ENCODE data around the gene DRC7.
"Not testable (repeated sequence)": the region's sequence is repeated elsewhere in the genome, so short reads cannot be mapped to it uniquely, and the experiment has no call there.

DRC7 gene

GRCh38 chr16:57703416-57704010 is 8.9 kb downstream of the DRC7 start:
- Mint-ChIP-seq H3K4me1 (peaks cover 0 to 5% of the 10 kb centered on the region in 2 donors), H3K4me3 (no peak overlapping the region), H3K27ac (no peak overlapping the region), H3K27me3 (peaks cover 10 to 21% of the 10 kb centered on the region in 2 donors), H3K36me3 (no peaks in the 10 kb centered on the region), H3K9me3 (peaks cover 0 to 2% of the 10 kb centered on the region in 2 donors)
- DNase-seq (no peak), ATAC-seq (replicated peaks) (no peak)

DNA sequence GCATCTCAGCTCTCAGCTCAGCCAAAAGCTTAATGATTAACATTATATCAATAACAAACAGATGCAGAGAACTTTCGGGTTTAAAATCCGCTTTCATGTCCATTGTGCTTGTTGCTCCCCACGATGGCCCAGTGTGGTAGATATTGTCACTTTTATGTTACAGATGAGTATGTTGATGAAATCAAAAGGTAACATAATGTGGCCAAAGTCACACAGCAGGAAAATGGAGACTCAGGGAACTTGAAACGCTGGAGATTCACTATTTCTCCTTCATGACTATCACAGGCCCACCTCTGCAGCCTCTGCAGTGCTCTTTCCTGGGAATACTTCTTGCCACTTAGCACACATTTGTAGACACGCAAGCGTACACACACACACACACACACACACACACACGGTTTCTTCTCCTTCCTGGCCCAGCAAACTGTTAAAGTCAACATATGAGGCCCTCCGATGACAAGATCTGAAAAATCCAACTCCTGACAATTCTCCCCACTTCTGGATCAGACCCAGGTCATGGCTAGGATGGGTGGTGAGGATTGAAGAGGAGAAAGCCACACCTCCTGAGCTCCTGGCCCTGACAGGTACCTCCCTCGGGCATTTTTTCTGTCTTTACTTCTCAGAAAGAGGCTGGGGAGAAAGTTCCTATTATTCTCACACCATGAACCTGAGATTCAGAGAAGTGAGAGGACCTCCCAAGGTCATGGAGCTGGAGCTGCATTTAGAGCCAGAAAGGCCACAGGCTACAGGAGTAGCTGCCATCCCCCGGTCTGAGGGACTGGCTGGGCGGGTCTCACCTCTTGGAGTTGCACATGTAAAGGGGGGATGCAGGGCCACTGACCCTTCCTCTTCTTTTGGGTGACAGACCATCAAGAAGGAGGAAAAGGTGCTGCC is 9.7 kb downstream of the DRC7 start:
- DNase-seq: no peak
- no peak overlapping the region for H3K4me3 Mint-ChIP-seq
- ATAC-seq (replicated peaks): no peak
- peaks cover 10 to 21% of the 10 kb centered on the region in 2 donors for H3K27me3 Mint-ChIP-seq
- H3K27ac Mint-ChIP-seq: no peak overlapping the region
- H3K9me3 Mint-ChIP-seq: peaks cover 0 to 2% of the 10 kb centered on the region in 2 donors
- H3K4me1 Mint-ChIP-seq: peaks cover 0 to 5% of the 10 kb centered on the region in 2 donors
- H3K36me3 Mint-ChIP-seq: no peaks in the 10 kb centered on the region

GRCh38 chr16:57704905-57705852 is 10.6 kb downstream of the DRC7 start:
- no peak for ATAC-seq (replicated peaks)
- H3K27me3 Mint-ChIP-seq: peaks cover 10 to 21% of the 10 kb centered on the region in 2 donors
- no peak overlapping the region for H3K27ac Mint-ChIP-seq

DNA sequence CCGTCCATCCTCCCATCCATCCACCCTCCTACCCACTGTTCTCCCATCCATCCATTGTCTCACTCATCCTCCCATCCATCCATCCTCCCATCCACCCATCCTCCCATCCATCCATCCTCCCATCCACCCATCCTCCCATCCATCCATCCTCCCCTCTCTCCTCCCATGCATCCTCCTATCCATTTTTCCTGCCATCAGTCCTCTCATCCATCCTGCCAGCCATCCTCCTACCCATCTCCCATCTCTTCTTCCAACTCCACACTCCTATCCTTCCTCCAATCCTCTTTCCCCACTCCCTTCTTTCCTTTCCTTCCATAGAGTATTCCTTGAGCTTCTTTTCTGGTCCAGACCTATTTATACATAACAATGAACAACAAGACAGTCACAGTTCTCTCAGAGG is 12.1 kb downstream of the DRC7 start:
- DNase-seq: no peak
- H3K27me3 Mint-ChIP-seq: peaks cover 10 to 21% of the 10 kb centered on the region in 2 donors
- peaks cover 0 to 5% of the 10 kb centered on the region in 2 donors for H3K4me1 Mint-ChIP-seq
- H3K4me3 Mint-ChIP-seq: no peak overlapping the region
- H3K36me3 Mint-ChIP-seq: no peaks in the 10 kb centered on the region
- no peak for ATAC-seq (replicated peaks)
- H3K9me3 Mint-ChIP-seq: peaks cover 0 to 2% of the 10 kb centered on the region in 2 donors
- no peak overlapping the region for H3K27ac Mint-ChIP-seq

More at GRCh38 chr16:57704905-57705852, 10.6 kb downstream of the DRC7 start:
- Mint-ChIP-seq H3K4me1 (peaks cover 0 to 5% of the 10 kb centered on the region in 2 donors), H3K9me3 (peaks cover 0 to 2% of the 10 kb centered on the region in 2 donors), H3K4me3 (no peak overlapping the region), H3K36me3 (no peaks in the 10 kb centered on the region)
- DNase-seq: no peak

DNA sequence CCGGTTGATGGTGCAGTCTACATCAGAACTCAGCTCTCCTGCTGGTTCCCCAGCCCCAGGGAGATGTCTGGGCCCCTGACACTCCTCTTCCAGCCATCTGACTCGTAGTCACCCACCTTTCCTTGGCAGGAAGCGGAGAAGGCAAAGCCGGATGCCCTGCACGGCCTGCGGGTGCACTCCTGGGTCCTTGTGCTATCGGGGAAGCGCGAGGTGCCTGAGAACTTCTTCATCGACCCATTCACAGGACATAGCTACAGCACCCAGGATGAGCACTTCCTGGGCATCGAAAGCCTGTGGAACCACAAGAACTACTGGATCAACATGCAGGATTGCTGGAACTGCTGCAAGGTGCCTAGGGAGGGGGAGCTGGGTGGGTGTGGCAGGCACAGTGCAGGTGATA is 12.7 kb downstream of the DRC7 start:
- Mint-ChIP-seq H3K4me3 (no peak overlapping the region), H3K36me3 (no peaks in the 10 kb centered on the region), H3K4me1 (peaks cover 0 to 5% of the 10 kb centered on the region in 2 donors), H3K27ac (no peak overlapping the region), H3K27me3 (peaks cover 10 to 21% of the 10 kb centered on the region in 2 donors), H3K9me3 (peaks cover 0 to 2% of the 10 kb centered on the region in 2 donors)
- DNase-seq: no peak
- ATAC-seq (replicated peaks): no peak

- ATAC-seq (replicated peaks) (no peak), DNase-seq (no peak)
- Mint-ChIP-seq H3K27me3 (peaks cover 10 to 21% of the 10 kb centered on the region in 2 donors), H3K36me3 (no peaks in the 10 kb centered on the region), H3K4me3 (no peak overlapping the region), H3K9me3 (peaks cover 0 to 2% of the 10 kb centered on the region in 2 donors), H3K27ac (no peak overlapping the region), H3K4me1 (peaks cover 0 to 5% of the 10 kb centered on the region in 2 donors)
Observed at GRCh38 chr16:57708168-57708567, 13.6 kb downstream of the DRC7 start.

GRCh38 chr16:57709663-57710062 is 15.1 kb downstream of the DRC7 start:
- H3K4me3 Mint-ChIP-seq: no peak overlapping the region
- peaks cover 0 to 2% of the 10 kb centered on the region in 2 donors for H3K9me3 Mint-ChIP-seq
- no peak for DNase-seq
- peaks cover 10 to 15% of the 10 kb centered on the region in 2 donors for H3K27me3 Mint-ChIP-seq
- no peaks in the 10 kb centered on the region for H3K36me3 Mint-ChIP-seq
- ATAC-seq (replicated peaks): no peak
- H3K4me1 Mint-ChIP-seq: no peaks in the 10 kb centered on the region
- no peak overlapping the region for H3K27ac Mint-ChIP-seq

- Mint-ChIP-seq H3K36me3 (no peaks in the 10 kb centered on the region), H3K9me3 (peaks cover 0 to 2% of the 10 kb centered on the region in 2 donors), H3K4me3 (no peak overlapping the region), H3K4me1 (no peaks in the 10 kb centered on the region), H3K27ac (no peak overlapping the region), H3K27me3 (peaks cover 5 to 13% of the 10 kb centered on the region in 2 donors)
- DNase-seq (no peak), ATAC-seq (replicated peaks) (no peak)
Observed at GRCh38 chr16:57711346-57711745, 16.7 kb downstream of the DRC7 start.

DNA sequence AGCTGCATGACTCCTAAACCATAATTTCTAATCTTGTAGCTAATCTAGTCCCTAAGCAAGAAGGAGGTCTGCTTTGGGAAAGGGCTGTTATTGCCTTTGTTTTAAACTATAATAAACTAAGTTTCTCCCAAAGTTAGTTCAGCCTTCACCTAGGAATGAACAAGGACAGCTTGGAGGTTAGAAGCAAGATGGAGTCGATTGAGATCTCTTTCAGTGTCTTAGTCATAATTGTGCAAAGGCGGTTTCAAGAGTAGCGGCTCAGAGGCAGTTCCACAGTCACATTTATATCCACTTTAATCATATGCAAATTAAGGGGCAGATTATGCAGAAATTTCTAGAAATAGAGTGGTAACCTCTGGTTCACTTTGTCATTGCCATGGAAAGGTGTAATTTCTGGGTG is 17.4 kb downstream of the DRC7 start:
- Mint-ChIP-seq H3K27ac (no peak overlapping the region), H3K27me3 (peaks cover under 1 to 10% of the 10 kb centered on the region in 2 donors), H3K9me3 (no peaks in the 10 kb centered on the region), H3K4me3 (no peak overlapping the region), H3K4me1 (no peaks in the 10 kb centered on the region), H3K36me3 (no peaks in the 10 kb centered on the region)
- ATAC-seq (replicated peaks) (no peak), DNase-seq (no peak)

DNA sequence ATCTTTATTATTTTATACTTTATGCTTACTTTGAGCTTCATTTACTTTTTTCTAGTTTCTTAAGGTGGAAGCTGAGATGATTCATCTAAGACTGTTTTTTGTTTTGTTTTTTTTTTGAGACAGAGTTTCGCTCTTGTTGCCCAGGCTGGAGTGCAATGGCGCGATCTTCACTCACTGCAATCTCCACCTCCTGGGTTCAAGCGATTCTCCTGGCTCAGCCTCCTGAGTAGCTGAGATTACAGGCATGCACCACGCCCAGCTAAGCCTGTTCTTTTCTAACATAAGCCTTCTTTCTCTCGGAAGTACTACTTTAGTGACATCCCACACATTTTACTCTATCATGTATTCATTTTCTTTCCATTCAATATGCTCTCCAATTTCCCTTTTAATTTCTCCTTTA is 18.0 kb downstream of the DRC7 start:
- H3K36me3 Mint-ChIP-seq; H3K4me3 Mint-ChIP-seq; H3K27ac Mint-ChIP-seq; DNase-seq; H3K9me3 Mint-ChIP-seq; H3K4me1 Mint-ChIP-seq; H3K27me3 Mint-ChIP-seq; ATAC-seq (replicated peaks): not testable (repeated sequence)

DNA sequence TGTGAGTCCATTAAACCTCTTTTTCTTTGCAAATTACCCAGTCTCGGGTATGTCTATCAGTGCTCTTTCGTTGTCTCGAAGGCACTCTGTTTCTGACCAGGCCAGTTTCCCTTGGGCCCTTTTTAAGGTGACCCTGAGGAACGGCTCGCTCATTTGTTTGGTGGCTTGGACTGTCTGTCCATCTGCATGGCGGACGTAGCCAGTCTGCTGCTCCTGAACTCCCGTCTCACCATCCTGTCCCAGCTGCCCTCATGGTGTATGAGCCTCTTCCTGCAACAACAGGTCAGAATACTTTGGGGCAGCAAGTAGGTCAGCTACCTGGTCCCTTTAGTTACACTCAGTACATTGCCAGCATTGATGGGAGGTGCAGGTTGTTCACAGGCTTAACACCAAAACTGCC is 19.0 kb downstream of the DRC7 start:
- no peaks in the 10 kb centered on the region for H3K9me3 Mint-ChIP-seq
- no peak for ATAC-seq (replicated peaks)
- no peak overlapping the region for H3K4me3 Mint-ChIP-seq
- H3K27ac Mint-ChIP-seq: no peak overlapping the region
- no peak for DNase-seq
- no peaks in the 10 kb centered on the region for H3K36me3 Mint-ChIP-seq
- no peaks in the 10 kb centered on the region for H3K4me1 Mint-ChIP-seq
- H3K27me3 Mint-ChIP-seq: no peaks in the 10 kb centered on the region

DNA sequence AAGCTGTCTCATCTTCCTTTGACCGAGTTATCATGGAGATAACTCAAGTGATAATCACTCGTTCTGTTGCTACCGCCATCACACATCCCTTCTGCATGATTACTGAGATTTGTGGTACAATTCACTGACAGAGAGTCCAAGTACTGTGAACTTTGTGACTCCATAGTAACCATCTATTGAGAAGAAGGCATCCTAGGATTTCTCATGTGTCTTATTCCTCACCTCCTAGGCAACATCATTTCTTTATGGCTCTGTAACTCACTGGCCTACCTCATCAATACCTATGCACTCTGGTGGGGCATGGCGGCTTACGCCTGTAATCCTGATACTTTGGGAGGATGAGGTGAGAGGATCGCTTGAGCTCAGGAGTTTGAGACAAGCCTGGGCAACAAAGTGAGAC is 19.4 kb downstream of the DRC7 start:
- H3K27ac Mint-ChIP-seq: no peak overlapping the region
- H3K27me3 Mint-ChIP-seq: no peaks in the 10 kb centered on the region
- DNase-seq (no peak), ATAC-seq (replicated peaks) (no peak)
- no peaks in the 10 kb centered on the region for H3K9me3 Mint-ChIP-seq
- H3K36me3 Mint-ChIP-seq: no peaks in the 10 kb centered on the region
- no peaks in the 10 kb centered on the region for H3K4me1 Mint-ChIP-seq
- no peak overlapping the region for H3K4me3 Mint-ChIP-seq

DNA sequence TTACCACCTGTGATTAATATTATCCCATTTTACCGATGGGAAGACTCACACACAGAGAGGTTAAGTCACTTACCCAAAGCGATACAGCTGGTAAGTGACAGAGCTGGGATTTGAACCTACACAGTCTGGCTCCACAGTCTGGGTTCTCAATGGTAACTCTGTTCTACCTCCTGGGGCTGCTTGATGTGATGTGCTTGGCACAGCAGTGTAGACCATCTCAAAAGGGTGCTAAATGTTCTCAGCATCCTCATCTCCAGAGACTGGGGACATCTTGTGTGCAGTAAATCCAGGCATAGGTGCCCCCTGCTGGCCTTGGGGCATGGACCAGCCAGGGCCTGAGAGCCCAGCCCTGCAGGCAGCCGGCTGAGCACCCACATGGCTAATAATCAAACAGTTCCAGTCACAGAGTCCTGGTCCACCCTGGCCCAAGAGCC is 25.6 kb downstream of the DRC7 start:
- H3K27ac Mint-ChIP-seq: no peak overlapping the region
- H3K4me1 Mint-ChIP-seq: peaks cover 6 to 9% of the 10 kb centered on the region in 2 donors
- peak; percentile 34 for DNase-seq
- H3K36me3 Mint-ChIP-seq: no peaks in the 10 kb centered on the region
- no peaks in the 10 kb centered on the region for H3K27me3 Mint-ChIP-seq
- H3K4me3 Mint-ChIP-seq: no peak overlapping the region
- peak; percentile 79 to 85 for ATAC-seq (replicated peaks)
- H3K9me3 Mint-ChIP-seq: no peaks in the 10 kb centered on the region
